HG02852 (cell line): Measurements from ENCODE around the gene HS6ST3.

Experiments
- ATAC-seq: cut with Tn5 transposase; IDR thresholded peaks from one replicate; pipeline ENCODE4 v1.9.1; 2021; ENCODE audit warnings: mild to moderate bottlenecking, moderate library complexity; ENCODE audit not compliant: unreplicated experiment

Gene HS6ST3

DNA sequence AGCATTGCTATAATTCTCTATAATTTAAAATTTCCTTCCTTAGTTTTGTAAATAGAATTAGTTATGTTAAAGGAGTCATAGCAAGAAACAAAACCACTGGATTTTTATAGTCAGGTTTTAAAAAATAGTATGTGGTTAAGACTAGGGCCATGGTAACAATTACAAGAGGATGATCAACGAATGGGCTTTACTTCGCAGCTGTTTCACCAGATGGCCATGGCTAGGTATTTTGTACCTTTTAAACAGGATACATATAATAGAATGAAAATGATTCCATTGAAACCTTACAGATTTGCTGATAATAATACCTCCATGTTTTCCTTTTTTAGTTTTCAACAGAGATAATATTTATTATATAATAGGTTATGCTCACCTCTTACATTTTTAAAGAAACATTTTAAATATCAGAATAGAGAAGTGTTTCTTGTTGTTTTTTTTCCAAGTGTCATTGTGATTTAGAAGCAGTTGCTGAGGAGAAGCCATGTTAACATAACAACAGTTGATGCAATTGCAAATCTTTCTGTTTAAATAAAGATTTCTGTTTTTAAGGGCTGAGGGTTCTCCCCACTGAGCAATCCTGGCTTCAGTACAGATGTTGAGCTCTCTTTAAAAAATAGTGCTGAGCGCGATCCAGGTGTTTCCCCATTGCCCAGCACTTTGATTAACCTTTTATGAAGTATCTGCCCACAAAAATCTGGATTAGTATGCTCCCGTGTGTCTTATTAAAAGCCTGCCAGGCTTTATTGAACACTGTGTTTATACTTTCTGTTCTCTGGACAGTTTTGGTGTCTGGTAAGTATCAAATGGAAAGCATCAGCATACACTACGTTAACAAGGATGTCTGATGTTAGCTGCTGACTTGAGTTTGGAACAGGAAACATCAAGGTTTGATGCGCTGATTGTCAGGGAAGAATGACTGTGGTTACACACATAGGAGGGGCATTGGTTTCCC, 205.3 kb downstream of the HS6ST3 start:
- ATAC-seq = no peak

DNA sequence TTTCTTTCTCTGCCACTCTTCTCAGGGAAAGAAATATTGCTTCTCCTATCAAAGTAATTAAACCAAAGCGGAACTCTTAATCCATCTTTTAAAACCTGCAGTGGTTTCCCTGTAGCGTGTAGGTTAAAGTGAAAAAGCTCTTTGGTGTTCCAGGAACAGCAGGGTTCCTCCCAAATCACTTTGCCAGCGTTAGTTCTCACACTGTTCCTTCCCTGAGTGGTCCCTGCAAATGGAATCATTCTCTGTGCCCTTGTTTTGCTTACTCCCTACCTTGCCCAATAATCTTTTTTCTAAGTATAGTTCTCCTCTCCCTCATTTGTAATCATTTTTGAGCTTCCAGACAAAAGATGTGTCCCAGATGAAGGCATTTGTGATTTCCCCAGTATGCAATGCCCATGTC, 207.5 kb downstream of the HS6ST3 start:
- ATAC-seq = no peak

GRCh38 chr13:96299235-96299634, 209.3 kb downstream of the HS6ST3 start:
- ATAC-seq = no peak

GRCh38 chr13:96308568-96308967, 218.7 kb downstream of the HS6ST3 start:
- no peak for ATAC-seq

DNA sequence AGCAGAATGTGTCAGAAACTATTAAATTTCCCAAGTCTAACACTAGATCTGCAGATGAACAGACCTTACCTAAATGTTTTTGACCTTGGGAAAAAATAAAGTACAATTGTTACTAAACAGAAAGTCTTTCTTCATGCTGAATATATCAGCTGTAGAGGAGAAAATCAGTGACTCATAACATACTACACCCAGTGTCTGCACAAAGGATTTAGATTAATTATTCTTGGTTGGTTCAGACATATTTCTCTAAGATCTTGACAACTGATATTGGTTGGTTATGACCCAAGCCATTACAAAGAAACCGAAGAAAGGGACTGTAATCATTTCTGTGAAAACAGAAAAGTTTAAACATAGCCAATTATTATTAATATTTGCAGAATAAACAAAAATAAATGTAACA, 225.1 kb downstream of the HS6ST3 start:
- no peak for ATAC-seq

GRCh38 chr13:96338030-96338429, 248.1 kb downstream of the HS6ST3 start:
- no peak for ATAC-seq

DNA sequence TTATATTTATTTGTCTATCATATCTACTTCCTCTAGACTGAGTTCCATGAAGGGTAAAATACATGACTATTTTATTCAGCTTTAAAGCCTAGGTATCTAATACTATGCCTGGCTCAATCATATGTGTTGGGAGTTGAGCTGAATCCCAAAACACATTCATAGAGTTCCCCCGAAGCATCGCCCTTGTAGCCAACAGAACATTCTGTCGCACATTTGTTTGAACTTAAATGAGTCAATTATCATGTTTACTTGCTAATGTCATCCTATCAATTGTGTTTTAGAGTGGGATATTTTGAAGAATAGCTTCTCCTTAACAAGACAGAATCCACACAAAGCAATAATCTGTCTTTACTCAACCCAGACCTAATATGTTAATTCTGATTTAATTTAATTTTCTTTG, 252.4 kb downstream of the HS6ST3 start:
- ATAC-seq = no peak

GRCh38 chr13:96342852-96343465, 253.1 kb downstream of the HS6ST3 start:
- no peak for ATAC-seq

GRCh38 chr13:96346921-96347320, 257.0 kb downstream of the HS6ST3 start:
- ATAC-seq = no peak

GRCh38 chr13:96373597-96373996, 283.7 kb downstream of the HS6ST3 start:
- ATAC-seq = no peak

GRCh38 chr13:96377835-96378234, 287.9 kb downstream of the HS6ST3 start:
- no peak for ATAC-seq

GRCh38 chr13:96379967-96380366, 290.1 kb downstream of the HS6ST3 start:
- no peak for ATAC-seq

DNA sequence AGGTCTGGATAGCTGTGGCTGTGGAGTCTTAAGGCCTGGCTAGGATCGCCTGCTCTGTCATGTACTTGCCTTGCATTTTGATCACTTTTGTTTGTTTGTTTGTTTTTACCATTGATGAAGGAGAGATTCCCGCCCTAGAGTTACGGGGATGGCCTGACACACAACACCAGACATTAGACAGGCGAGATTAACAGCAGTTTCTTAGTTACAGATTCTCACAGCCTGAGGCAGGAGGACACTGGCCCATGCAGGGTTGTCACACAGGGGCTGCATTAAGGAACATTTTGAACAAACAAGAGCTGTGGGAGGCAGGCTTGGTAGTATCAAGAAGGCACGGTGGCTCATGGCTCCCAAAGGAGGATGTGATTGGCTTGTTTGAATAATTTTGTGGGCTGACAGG, 291.8 kb downstream of the HS6ST3 start:
- ATAC-seq = no peak

DNA sequence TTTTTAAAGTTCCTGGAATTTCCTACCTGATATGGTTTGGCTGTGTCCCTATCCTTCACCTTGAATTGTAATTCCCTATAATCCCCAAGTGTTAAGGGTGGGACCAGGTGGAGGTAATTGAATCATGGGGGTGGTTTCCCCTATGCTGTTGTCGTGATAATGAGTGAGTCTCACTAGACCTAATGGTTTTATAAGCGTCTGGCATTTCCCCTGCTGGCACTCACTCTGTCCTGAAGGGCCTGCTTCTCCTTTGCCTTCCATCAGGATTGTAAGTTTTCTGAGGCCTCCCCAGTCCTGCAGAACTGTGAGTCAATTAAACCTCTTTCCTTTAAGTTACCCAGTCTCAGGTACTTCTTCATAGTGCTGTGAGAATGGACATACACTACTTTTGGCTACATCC, 298.7 kb downstream of the HS6ST3 start:
- no peak for ATAC-seq

DNA sequence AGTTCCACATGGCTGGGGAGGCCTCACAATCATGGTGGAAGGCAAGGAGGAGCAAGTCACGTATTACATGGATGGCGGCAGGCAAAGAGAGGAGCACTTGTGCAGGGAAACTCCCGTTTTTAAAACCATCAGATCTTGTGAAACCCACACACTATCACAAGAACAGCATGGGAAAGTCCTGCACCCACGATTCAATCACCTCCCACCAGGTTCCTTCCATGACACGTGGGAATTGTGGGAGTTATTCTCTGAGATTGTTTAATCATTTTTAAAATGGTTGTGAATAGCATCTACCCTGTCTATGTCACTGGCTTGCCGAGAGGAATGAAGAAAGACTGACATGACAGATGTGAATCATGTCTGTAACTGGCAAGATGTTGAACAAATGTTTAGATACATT, 301.7 kb downstream of the HS6ST3 start:
- no peak for ATAC-seq

DNA sequence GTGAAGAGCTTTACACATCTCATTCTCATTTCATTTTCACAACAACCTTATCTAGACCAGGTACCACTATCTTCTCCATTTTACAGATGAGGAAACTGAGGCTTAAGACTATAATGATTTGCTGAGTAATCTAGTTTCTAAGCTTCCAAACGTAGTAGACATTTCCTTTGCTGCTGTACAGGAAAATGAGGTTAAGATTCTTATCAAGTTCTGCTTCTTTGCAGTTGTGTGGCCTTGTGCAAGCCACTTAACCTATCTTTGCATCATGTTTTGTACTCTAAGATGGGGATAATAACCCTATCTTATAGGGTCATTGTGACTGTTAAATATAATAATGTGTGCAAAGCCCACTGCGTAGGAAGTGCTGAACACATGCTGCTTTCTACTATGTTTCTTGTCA, 307.9 kb downstream of the HS6ST3 start:
- no peak for ATAC-seq

- ATAC-seq = no peak
Observed at GRCh38 chr13:96398486-96398885, 308.6 kb downstream of the HS6ST3 start.

DNA sequence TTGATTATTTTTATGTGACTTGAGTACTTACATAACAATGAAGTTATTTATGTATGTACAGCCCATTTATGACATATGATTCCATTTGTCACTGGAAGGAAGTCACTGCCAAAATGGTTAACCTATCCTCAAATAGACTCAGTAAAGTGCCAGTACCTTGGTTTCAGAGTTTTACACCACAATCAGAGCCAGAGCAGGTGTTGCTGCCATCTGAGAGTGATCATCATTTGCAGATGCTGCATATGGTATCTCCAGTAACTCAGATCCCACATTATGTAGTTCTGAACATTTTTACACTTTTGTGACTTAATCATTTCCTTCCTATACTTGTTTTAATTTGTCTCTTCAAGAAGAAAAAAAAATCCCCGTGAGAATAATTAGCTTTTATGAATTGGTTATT, 313.3 kb downstream of the HS6ST3 start:
- ATAC-seq = no peak

DNA sequence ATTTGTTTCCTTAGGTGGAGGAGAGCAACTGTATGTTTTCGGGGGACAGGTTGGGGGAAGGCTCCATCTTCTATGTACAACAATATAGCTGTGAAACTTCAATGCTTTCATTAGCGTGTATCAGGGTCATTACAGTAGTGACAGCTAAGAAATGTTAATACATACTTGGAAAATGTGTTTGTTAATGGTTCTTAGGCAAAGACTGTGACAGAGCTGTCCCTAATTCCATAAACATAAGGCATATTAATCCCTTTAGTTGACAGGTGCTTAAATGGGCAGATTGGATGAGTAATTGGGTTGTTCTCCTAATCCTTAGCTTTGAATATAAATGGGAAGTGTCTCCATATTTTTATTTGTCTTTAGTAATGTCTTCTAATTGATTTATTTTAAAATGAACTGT, 313.7 kb downstream of the HS6ST3 start:
- ATAC-seq = no peak

- no peak for ATAC-seq
Observed at GRCh38 chr13:96415831-96416385, 326.0 kb downstream of the HS6ST3 start.

DNA sequence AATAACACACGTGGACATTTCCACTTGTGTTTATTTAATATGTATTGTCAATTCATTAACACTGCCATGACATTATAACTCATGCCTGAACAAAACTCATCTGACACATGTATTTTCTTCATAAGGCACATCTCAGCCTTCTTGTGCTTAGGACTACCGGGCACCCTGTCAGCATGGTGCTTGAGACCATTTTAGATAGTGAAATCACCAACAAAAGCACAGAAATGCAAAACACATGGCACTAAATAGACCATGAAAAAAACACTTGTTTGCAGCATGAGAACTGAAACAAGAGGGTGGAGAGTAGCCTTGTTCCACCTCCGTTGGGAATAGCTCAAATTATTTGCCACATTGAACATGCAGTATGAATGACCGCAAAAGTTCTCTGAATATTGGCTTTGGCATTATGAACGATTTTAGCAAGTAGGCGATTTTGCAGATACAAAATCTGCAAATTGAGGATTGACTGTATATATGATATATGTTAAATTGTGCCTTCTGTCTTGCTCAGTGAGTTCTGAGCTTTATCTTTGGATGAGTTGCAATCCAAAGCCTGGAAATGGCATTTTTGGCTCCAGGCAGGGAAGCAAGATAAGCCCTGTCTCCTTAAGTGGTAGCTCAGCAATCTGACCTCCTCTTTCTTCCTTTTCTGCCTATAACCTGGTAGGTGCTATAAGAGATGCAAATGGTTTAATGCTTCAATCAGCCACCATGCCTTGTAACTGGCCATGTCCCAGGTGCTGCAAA, 328.2 kb downstream of the HS6ST3 start:
- ATAC-seq = no peak
